ENCODE measurements around the gene KHDC4.
A peak's percentile ranks its signal among the peaks of the same experiment; 100 is the strongest.

The KHDC4 gene

DNA sequence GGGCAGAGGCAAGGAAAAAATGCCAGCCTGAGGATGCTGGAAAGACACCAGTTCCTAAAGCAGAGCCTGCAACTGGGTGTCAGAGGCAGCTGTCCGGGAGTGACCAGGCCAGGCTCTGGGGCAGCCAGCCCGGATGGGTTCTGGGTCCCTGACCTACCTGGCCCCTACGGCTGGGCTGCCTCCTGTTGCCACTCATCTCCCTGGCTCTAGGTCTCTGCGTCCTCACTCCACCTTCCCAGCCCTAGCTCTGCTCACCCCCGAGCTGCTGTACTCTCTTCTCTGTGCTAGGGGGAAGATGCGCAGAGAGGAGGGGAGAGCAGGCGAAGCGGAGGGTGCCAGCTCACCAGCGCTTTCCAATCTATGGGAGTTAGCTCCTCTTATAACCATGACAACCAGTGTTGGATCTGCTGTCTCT, 35.2 kb upstream of the KHDC4 start:
- DNase-seq (ENCODE audit: low spot score): no peak

- DNase-seq (ENCODE audit: low spot score): no peak
These were observed 34.5 kb upstream of the KHDC4 start for GRCh38 chr1:155968670-155969069.

- no peak for DNase-seq (ENCODE audit: low spot score)
These were observed 33.8 kb upstream of the KHDC4 start for GRCh38 chr1:155968051-155968400.

- DNase-seq (ENCODE audit: low spot score): peak; percentile 40
These were observed 33.3 kb upstream of the KHDC4 start for GRCh38 chr1:155967341-155968050.

DNA sequence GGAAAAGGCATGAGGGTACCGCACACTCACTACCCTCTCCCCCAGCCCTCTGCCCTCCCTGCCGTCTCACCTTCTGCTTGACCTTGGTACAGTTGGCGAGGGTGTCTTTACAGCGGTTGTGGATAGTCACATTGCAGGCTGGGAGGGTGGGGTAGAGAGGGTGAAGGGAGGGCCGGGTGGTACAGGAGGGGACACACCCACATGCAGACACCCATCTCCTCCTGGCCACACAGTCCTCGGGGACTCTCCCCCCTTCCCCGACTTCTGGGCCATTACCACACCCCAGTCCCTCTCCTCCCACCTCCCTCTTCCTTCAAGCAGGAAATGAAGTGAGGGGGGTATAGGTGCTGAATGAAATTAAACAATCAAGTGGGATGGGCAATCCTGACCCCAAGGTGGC, 32.5 kb upstream of the KHDC4 start:
- no peak for DNase-seq (ENCODE audit: low spot score)

- no peak for DNase-seq (ENCODE audit: low spot score)
These were observed 31.9 kb upstream of the KHDC4 start for GRCh38 chr1:155966135-155966534.

- DNase-seq (ENCODE audit: low spot score): no peak
These were observed 30.0 kb upstream of the KHDC4 start for GRCh38 chr1:155964193-155964592.

DNA sequence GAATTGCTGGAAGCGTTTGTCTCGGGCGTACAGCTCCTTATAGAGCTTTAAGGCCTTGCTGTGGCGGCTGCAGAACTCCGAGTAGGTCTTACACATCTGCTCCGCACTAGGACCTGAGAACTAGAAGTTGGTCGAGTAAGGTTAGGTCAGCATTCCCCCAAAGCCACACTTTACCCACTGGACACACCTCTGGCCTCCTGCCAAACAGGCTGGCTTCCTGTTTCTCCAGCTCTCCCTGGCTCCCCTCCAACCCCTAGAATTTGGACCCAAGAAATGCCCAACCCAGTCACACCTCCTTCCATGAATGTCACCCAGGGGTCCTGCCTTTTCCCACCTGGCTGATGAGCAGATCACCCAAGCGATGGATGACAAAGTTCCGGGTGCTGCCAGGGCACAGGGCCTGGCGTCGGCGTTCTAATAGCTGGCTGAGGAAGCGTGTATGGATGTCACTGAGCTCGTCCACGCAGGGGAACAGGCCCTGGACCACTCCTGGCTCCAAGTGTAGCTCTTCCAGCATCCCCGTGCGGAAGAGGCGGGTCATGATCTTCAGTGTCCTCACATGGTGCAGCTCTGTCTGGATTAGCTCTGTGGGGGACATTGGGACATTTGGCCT, 28.5 kb upstream of the KHDC4 start:
- no peak for DNase-seq (ENCODE audit: low spot score)

- DNase-seq (ENCODE audit: low spot score): no peak
These were observed 27.7 kb upstream of the KHDC4 start for GRCh38 chr1:155961937-155962336.

GRCh38 chr1:155960081-155960745, 26.0 kb upstream of the KHDC4 start:
- DNase-seq (ENCODE audit: low spot score): no peak

- no peak for DNase-seq (ENCODE audit: low spot score)
These were observed 23.2 kb upstream of the KHDC4 start for GRCh38 chr1:155957411-155957915.

DNA sequence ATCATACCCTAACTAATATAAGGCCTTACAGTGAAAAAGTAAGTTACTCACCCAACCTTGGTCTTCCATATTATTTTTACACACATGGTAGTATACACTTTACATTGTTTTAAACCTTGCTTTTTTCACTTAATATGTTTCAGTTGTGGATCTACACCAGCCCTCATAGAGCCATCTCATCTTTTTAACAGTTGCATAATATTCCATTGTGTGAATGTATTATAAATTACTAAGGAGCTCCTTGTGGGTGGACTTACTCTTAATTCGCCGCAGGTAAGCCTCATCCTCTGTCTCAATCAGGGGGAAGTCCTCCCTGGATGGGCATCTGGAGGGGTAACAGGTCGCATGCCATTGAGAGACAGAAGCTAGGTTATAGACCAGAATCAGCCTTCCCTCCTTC, 20.4 kb upstream of the KHDC4 start:
- no peak for DNase-seq (ENCODE audit: low spot score)

- DNase-seq (ENCODE audit: low spot score): no peak
These were observed 18.3 kb upstream of the KHDC4 start for GRCh38 chr1:155952505-155952890.

GRCh38 chr1:155951753-155952504, 17.7 kb upstream of the KHDC4 start:
- no peak for DNase-seq (ENCODE audit: low spot score)

GRCh38 chr1:155950829-155951228, 16.6 kb upstream of the KHDC4 start:
- no peak for DNase-seq (ENCODE audit: low spot score)

DNA sequence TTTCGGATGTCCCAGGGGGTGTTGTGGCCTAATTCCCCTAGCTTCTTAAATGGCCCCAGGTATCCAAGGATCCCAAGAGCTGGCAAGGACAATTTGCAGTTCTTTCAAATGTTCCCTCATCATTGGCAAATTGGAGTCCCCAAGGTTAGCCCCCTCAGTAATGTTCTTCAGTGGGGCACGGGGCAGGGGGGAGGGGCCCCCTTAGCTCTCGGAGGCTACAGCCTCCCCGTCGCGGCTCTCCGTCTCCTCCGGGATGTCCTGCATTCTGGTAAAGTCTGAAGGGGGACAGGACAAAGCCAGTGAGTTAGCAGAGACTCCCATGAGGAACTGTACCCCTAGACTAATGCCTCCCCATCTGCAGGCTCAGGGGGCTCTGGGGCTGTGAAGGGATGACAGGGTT, 13.5 kb upstream of the KHDC4 start:
- DNase-seq (ENCODE audit: low spot score): no peak

GRCh38 chr1:155947292-155947691, 13.1 kb upstream of the KHDC4 start:
- no peak for DNase-seq (ENCODE audit: low spot score)

GRCh38 chr1:155946633-155947219, 12.5 kb upstream of the KHDC4 start:
- DNase-seq (ENCODE audit: low spot score): no peak

GRCh38 chr1:155944444-155944799, 10.2 kb upstream of the KHDC4 start:
- DNase-seq (ENCODE audit: low spot score): no peak

DNA sequence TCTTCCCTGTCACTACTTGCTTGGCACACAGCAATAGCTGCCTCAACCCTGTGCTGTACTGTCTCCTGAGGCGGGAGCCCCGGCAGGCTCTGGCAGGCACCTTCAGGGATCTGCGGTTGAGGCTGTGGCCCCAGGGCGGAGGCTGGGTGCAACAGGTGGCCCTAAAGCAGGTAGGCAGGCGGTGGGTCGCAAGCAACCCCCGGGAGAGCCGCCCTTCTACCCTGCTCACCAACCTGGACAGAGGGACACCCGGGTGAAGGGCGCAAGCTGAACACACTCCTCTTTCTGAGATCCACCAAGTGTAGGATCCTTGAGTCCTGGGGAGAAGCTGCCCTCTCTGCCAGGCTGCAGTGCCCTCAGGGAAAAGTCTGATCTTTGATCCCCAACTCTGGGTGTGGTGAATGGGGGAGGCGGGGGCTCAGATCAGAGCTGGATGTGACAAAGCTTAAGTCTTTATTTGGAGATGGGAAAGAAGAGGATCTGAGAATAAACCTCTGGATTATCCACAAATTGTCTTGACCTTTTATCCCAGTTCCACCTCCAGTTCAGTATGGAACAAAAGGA, 8.4 kb upstream of the KHDC4 start:
- no peak for DNase-seq (ENCODE audit: low spot score)

- DNase-seq (ENCODE audit: low spot score): no peak
These were observed 7.8 kb upstream of the KHDC4 start for GRCh38 chr1:155941845-155942531.

All from CD4-positive, alpha-beta T cell treated with Interleukin-6 at 100 ng/mL for 8 hours (primary cell).